ENCODE results near the gene TRIM34.

DNA sequence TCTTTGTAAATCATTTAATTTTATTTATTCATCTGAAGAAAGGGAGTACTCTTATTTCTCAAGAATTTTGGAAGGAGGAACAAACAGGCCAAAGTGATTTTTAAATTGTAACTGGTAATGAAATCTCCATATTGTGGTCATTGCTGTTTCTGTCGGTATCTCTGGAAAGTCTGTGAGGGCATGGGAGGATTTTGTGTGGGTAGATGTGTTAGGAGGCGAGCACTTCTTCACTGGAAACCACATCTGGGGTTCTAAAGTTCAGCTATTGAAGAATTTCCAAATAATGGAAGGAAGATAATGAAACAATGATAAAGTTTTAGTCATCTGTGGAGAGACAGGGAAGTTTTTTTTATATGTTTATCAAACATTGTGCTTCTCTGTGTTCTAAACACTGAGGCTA is 6.6 kb downstream of the TRIM34 start:
- TF ChIP-seq, protein P1, sequence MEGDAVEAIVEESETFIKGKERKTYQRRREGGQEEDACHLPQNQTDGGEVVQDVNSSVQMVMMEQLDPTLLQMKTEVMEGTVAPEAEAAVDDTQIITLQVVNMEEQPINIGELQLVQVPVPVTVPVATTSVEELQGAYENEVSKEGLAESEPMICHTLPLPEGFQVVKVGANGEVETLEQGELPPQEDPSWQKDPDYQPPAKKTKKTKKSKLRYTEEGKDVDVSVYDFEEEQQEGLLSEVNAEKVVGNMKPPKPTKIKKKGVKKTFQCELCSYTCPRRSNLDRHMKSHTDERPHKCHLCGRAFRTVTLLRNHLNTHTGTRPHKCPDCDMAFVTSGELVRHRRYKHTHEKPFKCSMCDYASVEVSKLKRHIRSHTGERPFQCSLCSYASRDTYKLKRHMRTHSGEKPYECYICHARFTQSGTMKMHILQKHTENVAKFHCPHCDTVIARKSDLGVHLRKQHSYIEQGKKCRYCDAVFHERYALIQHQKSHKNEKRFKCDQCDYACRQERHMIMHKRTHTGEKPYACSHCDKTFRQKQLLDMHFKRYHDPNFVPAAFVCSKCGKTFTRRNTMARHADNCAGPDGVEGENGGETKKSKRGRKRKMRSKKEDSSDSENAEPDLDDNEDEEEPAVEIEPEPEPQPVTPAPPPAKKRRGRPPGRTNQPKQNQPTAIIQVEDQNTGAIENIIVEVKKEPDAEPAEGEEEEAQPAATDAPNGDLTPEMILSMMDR (IDR thresholded peaks at IDR 0.05 in 8 of 11, conservative IDR thresholded peaks at IDR 0.05 in 3 of 11), result no peak
- TF ChIP-seq POLR2AphosphoS5 (IDR thresholded peaks at IDR 0.05), result no peak
